Liver (tissue), 9 donors: Measurements from ENCODE around the gene CYB561. TPM values are rescaled to one million over a fixed set of nuclear protein-coding genes. Genes with fewer than 3 reads are reported as not detected.

Experiments used
- DNase-seq: peaks from one replicate; pipeline ENCODE4 v3.0.0-alpha.2; 2017; ENCODE audit warnings: low spot score
- H3K27ac ChIP-seq, 2 donors: one replicate each; pipeline ENCODE4 v1.7.0; 2013; ENCODE audit warnings: inconsistent platforms in 2 of 2, low read length in 2 of 2, control low read depth in 1 of 2, low read depth in 1 of 2, mild to moderate bottlenecking in 1 of 2
- H3K27me3 ChIP-seq, 4 donors: one replicate each; pipeline versions ENCODE4 v1.6.1 to v1.7.0; 2013; ENCODE audit warnings: low read length in 3 of 4, inconsistent platforms in 1 of 4, mild to moderate bottlenecking in 1 of 4, moderate library complexity in 1 of 4; ENCODE audit not compliant: control insufficient read depth in 4 of 4, insufficient read depth in 4 of 4
- H3K36me3 ChIP-seq, 4 donors: one replicate each; pipeline versions ENCODE4 v1.6.1 to v1.7.0; 2013; ENCODE audit warnings: low read length in 3 of 4, mild to moderate bottlenecking in 3 of 4, low read depth in 1 of 4, moderate library complexity in 1 of 4; ENCODE audit not compliant: control insufficient read depth in 4 of 4, insufficient read depth in 3 of 4
- H3K4me1 ChIP-seq, 4 donors: one replicate each; pipeline versions ENCODE4 v1.6.1 to v1.7.0; 2013; ENCODE audit warnings: low read length in 3 of 4, mild to moderate bottlenecking in 3 of 4, moderate library complexity in 1 of 4; ENCODE audit not compliant: control insufficient read depth in 4 of 4, insufficient read depth in 4 of 4
- H3K4me3 ChIP-seq, 3 donors: one replicate each; pipeline versions ENCODE4 v1.6.1 to v1.7.0; 2013; ENCODE audit warnings: low read length in 3 of 3, control low read depth in 1 of 3, low read depth in 1 of 3, mild to moderate bottlenecking in 1 of 3
- H3K9ac ChIP-seq, 2 donors: one replicate each; pipeline ENCODE4 v1.7.0; 2013; ENCODE audit warnings: low read length in 2 of 2, mild to moderate bottlenecking in 2 of 2, moderate library complexity in 2 of 2, control low read depth in 1 of 2, low read depth in 1 of 2
- H3K9me3 ChIP-seq, 4 donors: one replicate each; pipeline versions ENCODE4 v1.6.1 to v1.7.0; 2013; ENCODE audit warnings: low read length in 3 of 4; ENCODE audit not compliant: control insufficient read depth in 4 of 4
- ATF3 ChIP-seq: IDR thresholded peaks from 2 replicates; pipeline ENCODE4 v1.6.1; 2016; ENCODE audit warnings: antibody characterized with exemption
- CTCF ChIP-seq: fragments of 150-350 bp; IDR thresholded peaks from 2 replicates; pipeline ENCODE4 v1.5.1; 2017; ENCODE audit warnings: improper control_type of control experiment, low read depth, low read length; ENCODE audit not compliant: missing input control
- EGR1 ChIP-seq, 2 donors: IDR thresholded peaks; 2 replicates each; pipeline ENCODE4 v1.6.1; 2016 to 2018; ENCODE audit warnings: antibody characterized with exemption in 2 of 2, low read depth in 2 of 2
- FOXA1 ChIP-seq: IDR thresholded peaks from 2 replicates; pipeline ENCODE4 v1.6.1; 2016; ENCODE audit warnings: antibody characterized with exemption
- FOXA2 ChIP-seq: IDR thresholded peaks from 2 replicates; pipeline ENCODE4 v1.6.1; 2016; ENCODE audit warnings: antibody characterized with exemption
- GABPA ChIP-seq, 2 donors: IDR thresholded peaks in 1 of 2; conservative IDR thresholded peaks in 1 of 2; 2 replicates each; pipeline ENCODE4 v1.6.1; 2016; ENCODE audit warnings: antibody characterized with exemption in 2 of 2, mild to moderate bottlenecking in 1 of 2, moderate library complexity in 1 of 2
- HNF4A ChIP-seq, 2 donors: conservative IDR thresholded peaks; 2 replicates each; pipeline ENCODE4 v1.6.1; 2016; ENCODE audit warnings: antibody characterized with exemption in 2 of 2, mild to moderate bottlenecking in 2 of 2
- HNF4G ChIP-seq: IDR thresholded peaks from 2 replicates; pipeline ENCODE4 v1.6.1; 2016; ENCODE audit warnings: antibody characterized with exemption
- JUND ChIP-seq, 2 donors: IDR thresholded peaks; 2 replicates each; pipeline ENCODE4 v1.6.1; 2016; ENCODE audit warnings: antibody characterized with exemption in 2 of 2
- NR2F2 ChIP-seq: IDR thresholded peaks from 2 replicates; pipeline ENCODE4 v1.6.1; 2016; ENCODE audit warnings: antibody characterized with exemption
- RAD21 ChIP-seq, 2 donors: IDR thresholded peaks; 2 replicates each; pipeline ENCODE4 v1.6.1; 2016; ENCODE audit warnings: antibody characterized with exemption in 2 of 2, mild to moderate bottlenecking in 2 of 2
- REST ChIP-seq: IDR thresholded peaks from 2 replicates; pipeline ENCODE4 v1.6.1; 2016; ENCODE audit warnings: antibody characterized with exemption, mild to moderate bottlenecking
- RXRA ChIP-seq, 2 donors: IDR thresholded peaks; 2 replicates each; pipeline ENCODE4 v1.6.1; 2017 to 2018; ENCODE audit warnings: antibody characterized with exemption in 2 of 2, mild to moderate bottlenecking in 1 of 2
- SP1 ChIP-seq: IDR thresholded peaks from 2 replicates; pipeline ENCODE4 v1.6.1; 2018; ENCODE audit warnings: antibody characterized with exemption, mild to moderate bottlenecking
- TAF1 ChIP-seq: conservative IDR thresholded peaks from 2 replicates; pipeline ENCODE4 v1.6.1; 2016; ENCODE audit warnings: antibody characterized with exemption, mild to moderate bottlenecking
- YY1 ChIP-seq: IDR thresholded peaks from 2 replicates; pipeline ENCODE4 v1.6.1; 2016; ENCODE audit warnings: antibody characterized with exemption, mild to moderate bottlenecking
- WGBS: extraction: QIAGEN DNeasy Blood & Tissue Kit; methylation state at CpG from one replicate; pipeline ENCODE4 v1.1.7; 2013; 5-methylcytosine and 5-hydroxymethylcytosine counted together
- polyA plus RNA-seq, 2 donors: library from polyadenylated mRNA; stranded (reverse) in 1 of 2; unstranded in 1 of 2; fragments of 200-250 nt in 1 of 2; fragments of >200 nt in 1 of 2; fragmentation: Nextera tagmentation in 1 of 2; extraction: Ambion mirVana in 1 of 2; gene quantifications; one replicate each; pipeline versions ENCODE4 v1.2.1 to v1.2.3, GENCODE V29; 2013 to 2015
- total RNA-seq, 2 donors: library from RNA; depleted of rRNA; stranded (reverse); fragments of >200 nt; gene quantifications; one replicate each; pipeline ENCODE4 v1.2.3, GENCODE V29; 2014
- TF ChIP-seq, protein P1 (sequence below): IDR thresholded peaks from 2 replicates; pipeline ENCODE4 v1.6.1; 2016; ENCODE audit warnings: antibody characterized with exemption
- TF ChIP-seq, protein P2 (sequence below): IDR thresholded peaks from 2 replicates; pipeline ENCODE4 v1.6.1; 2016; ENCODE audit warnings: antibody characterized with exemption
- donor health status: healthy.
- donor health status: healthy.
- donor health status: healthy.
- donor health status: healthy.
- donor health status: healthy.

Gene CYB561
- total and polyA plus RNA-seq, 4 donors = 0.93 to 18.5 (median 12.9) TPM

GRCh38 chr17:63481488-63481870 is 35.4 kb upstream of the CYB561 start (continued):
- no peak for TF ChIP-seq REST

- no peaks in the 10 kb centered on the region for H3K9me3 ChIP-seq
- H3K4me3 ChIP-seq = no peak overlapping the region
- WGBS = 80% methylated on average over 11 of the region's 11 CpGs
- DNase-seq = no peak
- H3K9ac ChIP-seq = no peak overlapping the region
- H3K4me1 ChIP-seq = peaks cover 5 to 16% (median 10%) of the 10 kb centered on the region in 4 donors
- no peaks in the 10 kb centered on the region for H3K36me3 ChIP-seq
- no peak overlapping the region for H3K27ac ChIP-seq
- H3K27me3 ChIP-seq = peaks cover 0 to 8% (median 4%) of the 10 kb centered on the region in 4 donors
- TF ChIP-seq FOXA2 (no peak), HNF4G (no peak), JUND (IDR thresholded peaks at IDR 0.05) (no peak), ATF3 (no peak), YY1 (no peak), HNF4A (conservative IDR thresholded peaks at IDR 0.05) (no peak), RXRA (IDR thresholded peaks at IDR 0.05) (no peak), SP1 (no peak), CTCF (no peak), GABPA (IDR thresholded peaks at IDR 0.05 in 1 of 2, conservative IDR thresholded peaks at IDR 0.05 in 1 of 2) (no peak), NR2F2 (no peak), RAD21 (IDR thresholded peaks at IDR 0.05) (no peak), FOXA1 (no peak), EGR1 (IDR thresholded peaks at IDR 0.05; ENCODE audit: low read depth in 2 of 2) (no peak), TAF1 (no peak), REST (no peak)
- TF ChIP-seq, protein P1, sequence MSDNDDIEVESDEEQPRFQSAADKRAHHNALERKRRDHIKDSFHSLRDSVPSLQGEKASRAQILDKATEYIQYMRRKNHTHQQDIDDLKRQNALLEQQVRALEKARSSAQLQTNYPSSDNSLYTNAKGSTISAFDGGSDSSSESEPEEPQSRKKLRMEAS = no peak
- TF ChIP-seq, protein P2, sequence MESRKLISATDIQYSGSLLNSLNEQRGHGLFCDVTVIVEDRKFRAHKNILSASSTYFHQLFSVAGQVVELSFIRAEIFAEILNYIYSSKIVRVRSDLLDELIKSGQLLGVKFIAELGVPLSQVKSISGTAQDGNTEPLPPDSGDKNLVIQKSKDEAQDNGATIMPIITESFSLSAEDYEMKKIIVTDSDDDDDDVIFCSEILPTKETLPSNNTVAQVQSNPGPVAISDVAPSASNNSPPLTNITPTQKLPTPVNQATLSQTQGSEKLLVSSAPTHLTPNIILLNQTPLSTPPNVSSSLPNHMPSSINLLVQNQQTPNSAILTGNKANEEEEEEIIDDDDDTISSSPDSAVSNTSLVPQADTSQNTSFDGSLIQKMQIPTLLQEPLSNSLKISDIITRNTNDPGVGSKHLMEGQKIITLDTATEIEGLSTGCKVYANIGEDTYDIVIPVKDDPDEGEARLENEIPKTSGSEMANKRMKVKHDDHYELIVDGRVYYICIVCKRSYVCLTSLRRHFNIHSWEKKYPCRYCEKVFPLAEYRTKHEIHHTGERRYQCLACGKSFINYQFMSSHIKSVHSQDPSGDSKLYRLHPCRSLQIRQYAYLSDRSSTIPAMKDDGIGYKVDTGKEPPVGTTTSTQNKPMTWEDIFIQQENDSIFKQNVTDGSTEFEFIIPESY = no peak
These were observed 34.9 kb upstream of the CYB561 start for GRCh38 chr17:63480826-63481487.
